Thyroid gland (tissue), 4 donors: ENCODE data around the gene CRAT.

Experiments
- CTCF ChIP-seq, 6 experiments: fragments of 200-600 bp in 3 of 6; fragments of 450-650 bp in 3 of 6; sonication (generic) in 3 of 6; IDR thresholded peaks; one replicate each; pipeline ENCODE4 v1.5.1; 2016 to 2019; ENCODE audit warnings: antibody characterized with exemption in 6 of 6, mild to moderate bottlenecking in 2 of 6, inconsistent platforms in 1 of 6, moderate library complexity in 1 of 6
- POLR2A ChIP-seq, 2 donors: fragments of 450-650 bp; IDR thresholded peaks; one replicate each; pipeline ENCODE4 v1.6.1; 2017; ENCODE audit warnings: antibody characterized with exemption in 2 of 2, mild to moderate bottlenecking in 2 of 2, moderate library complexity in 1 of 2

DNA sequence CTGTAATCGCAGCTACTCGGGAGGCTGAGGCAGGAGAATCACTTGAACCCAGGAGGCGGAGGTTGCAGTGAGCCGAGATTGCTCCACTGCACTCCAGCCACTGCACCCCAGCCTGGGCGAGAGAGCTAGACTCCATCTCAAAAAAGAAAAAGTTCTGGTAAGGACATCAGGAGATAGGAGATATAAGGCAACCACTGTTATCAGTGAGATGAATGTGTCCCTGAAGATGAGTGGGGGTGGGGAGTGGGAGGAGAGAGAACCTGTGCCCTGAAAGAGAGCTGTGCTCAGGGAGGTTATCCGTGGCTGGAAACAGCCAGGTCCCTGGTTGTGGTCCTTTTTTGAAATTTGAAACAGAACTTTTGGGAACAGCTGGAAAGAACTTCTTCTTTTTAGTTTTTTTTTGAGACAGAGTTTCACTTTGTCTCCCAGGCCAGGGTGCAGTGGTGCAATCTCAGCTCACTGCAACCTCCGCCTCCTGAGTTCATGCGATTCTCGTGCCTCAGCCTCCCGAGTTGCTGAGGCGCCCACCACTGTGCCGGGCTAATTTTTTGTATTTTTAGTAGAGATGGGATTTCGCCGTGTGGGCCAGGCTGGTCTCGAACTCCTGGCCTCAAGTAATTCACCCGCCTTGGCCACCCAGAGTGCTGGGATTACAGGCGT lies 3.2 kb upstream of the CRAT start:
- TF ChIP-seq CTCF (IDR thresholded peaks at IDR 0.05) (no peak), POLR2A (IDR thresholded peaks at IDR 0.05) (no peak)
